GM20431 (cell line): Measurements from ENCODE around the gene CCNY.
"Not testable (repeated sequence)": the region's sequence is repeated elsewhere in the genome, so short reads cannot be mapped to it uniquely, and the experiment has no call there.

Source experiments
- in situ Hi-C: fragments of 300-500 bp; cut with MseI, MboI; formaldehyde crosslinking; loops from one replicate; pipeline ENCODE4 v1.15.0; 2020; ENCODE audit warnings: low sequenced_read_pairs; ENCODE audit not compliant: unreplicated experiment

CCNY gene

DNA sequence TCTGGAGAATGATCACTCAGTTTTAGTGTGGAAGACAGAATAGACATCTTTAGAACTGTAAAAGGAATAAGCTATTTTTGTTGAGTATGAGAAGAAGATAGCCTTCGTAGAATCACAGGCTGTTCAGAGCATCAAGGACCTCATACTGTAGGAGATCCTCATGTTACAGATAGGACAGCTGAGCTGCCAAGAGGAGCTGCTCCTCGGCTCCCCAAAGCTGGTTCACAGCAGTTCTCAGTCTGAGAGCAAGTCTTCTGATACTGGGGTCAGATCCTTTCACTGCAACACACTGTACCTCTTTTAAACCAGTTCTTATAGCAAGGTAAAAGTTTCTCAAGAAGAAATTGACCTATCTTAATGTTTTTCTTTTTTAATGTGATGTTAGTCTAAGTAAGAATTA, 17.1 kb downstream of the CCNY start:
- in situ Hi-C loops, result no loop called here

GRCh38 chr10:35353805-35354204, 17.5 kb downstream of the CCNY start:
- in situ Hi-C loops, result no loop called here

GRCh38 chr10:35354257-35354656, 17.9 kb downstream of the CCNY start:
- in situ Hi-C loops, result not testable (repeated sequence)

GRCh38 chr10:35355971-35356724, 19.8 kb downstream of the CCNY start:
- in situ Hi-C loops, result no loop called here

- in situ Hi-C loops, result no loop called here
Observed at GRCh38 chr10:35356725-35357092, 20.4 kb downstream of the CCNY start.

- in situ Hi-C loops, result no loop called here
Observed at GRCh38 chr10:35359056-35359455, 22.7 kb downstream of the CCNY start.

- in situ Hi-C loops, result no loop called here
Observed at GRCh38 chr10:35359873-35360272, 23.6 kb downstream of the CCNY start.

- in situ Hi-C loops, result no loop called here
Observed at GRCh38 chr10:35362701-35363350, 26.5 kb downstream of the CCNY start.

- in situ Hi-C loops, result no loop called here
Observed at GRCh38 chr10:35363587-35363986, 27.3 kb downstream of the CCNY start.

DNA sequence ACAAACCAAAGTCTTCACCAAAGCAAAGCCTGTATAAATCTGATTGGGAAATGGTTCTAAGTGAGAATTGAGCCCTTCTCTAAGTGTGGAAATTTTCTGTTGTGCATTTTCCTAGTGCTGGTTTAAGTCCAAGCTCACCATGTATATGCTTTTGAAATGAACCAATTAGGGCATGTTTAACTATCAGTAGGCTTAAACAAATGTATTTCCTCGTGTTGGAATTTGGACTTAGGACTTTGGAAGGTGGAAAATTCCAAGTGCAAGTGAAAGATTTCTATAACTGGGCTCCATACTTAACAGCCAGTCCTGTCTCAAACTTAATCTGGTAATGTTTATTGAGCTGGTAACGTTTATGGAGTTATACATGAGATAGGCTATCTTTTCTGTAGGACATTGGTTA, 28.5 kb downstream of the CCNY start:
- in situ Hi-C loops, result no loop called here

DNA sequence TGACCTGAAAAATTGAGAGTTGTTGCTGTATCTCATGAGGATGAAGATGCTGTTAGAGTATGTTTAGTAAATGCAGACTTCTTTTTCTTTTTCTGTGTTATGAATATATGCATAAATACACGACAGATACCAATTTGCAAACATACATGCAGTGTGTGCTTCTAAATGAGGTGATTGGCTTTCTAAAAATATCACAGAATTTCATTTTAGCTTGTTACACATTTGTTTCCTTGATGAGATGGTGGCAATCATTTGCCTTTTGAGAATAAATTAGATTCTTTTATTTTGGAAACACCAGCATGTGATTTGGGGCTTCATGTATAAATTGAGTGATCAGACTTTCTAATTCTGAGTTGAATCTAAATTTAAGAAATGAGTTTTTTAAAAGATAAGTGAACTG, 29.7 kb downstream of the CCNY start:
- in situ Hi-C loops, result no loop called here

DNA sequence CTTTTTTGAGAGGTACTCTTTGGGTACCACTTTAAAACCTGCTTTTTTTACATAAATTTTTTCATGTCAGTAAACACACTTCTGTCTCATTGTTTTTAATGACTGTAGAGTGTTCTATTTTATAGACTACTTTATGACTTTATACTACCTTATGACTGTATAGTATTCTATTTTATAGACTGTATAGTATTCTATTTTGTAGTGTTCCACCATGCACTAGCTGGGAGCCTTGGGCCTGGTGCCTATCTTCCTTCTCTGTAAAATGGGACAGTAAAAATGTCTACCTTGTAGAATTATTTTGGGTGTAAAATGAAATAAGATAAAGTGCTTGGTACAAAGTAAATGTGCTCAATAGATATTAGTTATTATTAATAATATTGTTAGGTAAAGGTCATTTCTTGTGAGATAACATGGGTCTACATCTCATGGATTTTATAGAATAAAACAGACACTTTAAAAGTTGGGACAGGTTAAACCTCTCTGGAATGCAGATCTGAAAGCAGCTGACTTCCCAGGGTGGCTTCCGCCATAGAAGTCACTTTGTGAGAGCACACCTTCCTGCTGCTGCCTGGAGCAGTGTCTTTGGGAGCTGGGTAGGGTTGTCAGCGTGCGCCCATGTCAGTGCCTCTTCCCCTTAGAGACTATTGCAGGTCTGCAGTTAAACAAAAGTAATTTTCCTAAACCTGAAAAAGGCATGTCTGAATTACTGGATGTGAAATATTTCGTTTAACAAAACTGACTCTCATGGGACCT, 31.0 kb downstream of the CCNY start:
- in situ Hi-C loops, result no loop called here

DNA sequence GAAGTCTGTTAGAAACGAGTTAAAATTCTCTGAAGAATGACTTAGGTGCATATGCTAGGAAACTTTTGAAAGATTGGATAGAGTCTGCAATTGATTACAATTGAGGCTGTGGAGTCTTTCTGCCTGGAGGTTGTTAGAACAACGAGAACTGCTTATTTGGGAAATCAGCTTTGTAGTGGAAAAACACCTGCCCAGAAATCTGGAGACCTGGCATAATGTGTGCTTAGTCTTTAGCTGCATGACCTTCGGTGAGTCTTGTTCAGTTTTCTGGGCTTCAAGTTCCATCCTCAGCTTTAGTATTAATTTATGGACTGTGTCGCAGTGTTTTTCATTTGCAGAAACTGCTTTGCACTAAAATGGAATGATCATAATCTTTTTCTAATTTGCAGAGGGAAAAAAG, 31.7 kb downstream of the CCNY start:
- in situ Hi-C loops, result no loop called here

DNA sequence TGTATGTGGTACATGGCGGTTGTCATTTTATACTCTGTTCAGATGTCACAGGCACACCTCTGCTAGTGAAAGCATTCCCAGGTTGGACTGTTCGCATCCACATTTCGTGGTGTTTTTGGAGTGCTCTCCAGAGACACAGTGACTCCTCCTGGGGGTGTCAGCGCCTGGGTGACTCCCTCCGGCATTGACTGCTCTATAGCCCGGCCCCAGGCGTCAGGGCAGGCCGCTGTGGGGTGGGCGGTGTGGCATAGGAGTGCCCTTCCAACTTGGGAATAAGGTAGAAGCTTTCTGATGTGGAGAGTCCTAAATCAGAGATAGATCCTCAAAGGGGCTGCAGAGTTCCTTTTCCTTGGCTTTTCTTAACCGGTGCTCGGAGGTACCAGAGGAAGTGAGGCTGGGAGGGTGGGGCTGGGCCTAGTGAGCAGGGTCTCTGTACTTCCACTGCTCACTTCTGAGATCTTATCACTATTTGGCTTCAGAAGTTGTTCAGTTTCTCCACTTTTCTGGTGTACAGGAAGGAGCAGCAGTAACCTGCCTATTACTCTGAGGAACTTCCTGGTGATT, 32.3 kb downstream of the CCNY start:
- in situ Hi-C loops, result no loop called here

GRCh38 chr10:35369049-35369611, 32.8 kb downstream of the CCNY start:
- in situ Hi-C loops, result no loop called here

DNA sequence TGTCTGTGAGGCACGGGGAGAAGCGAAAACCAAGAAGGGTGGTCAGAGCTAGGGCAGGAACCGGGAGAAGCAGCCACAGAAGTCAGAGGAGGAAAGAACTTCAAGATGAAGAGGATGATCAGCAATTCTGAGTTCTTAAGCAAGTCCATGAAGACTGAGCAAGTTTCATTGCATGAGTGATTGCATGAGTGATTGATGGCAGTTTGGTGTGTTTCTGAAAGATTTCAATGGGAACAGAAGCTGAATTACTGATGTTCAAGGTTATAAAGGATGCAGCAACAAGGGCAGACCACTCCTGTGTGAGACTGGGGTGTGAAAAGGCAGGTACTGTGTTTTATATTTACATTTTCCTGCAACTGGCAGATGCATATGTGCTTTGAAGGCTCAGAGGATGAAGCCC, 35.4 kb downstream of the CCNY start:
- in situ Hi-C loops, result no loop called here

- in situ Hi-C loops, result no loop called here
Observed at GRCh38 chr10:35372329-35372728, 36.0 kb downstream of the CCNY start.

DNA sequence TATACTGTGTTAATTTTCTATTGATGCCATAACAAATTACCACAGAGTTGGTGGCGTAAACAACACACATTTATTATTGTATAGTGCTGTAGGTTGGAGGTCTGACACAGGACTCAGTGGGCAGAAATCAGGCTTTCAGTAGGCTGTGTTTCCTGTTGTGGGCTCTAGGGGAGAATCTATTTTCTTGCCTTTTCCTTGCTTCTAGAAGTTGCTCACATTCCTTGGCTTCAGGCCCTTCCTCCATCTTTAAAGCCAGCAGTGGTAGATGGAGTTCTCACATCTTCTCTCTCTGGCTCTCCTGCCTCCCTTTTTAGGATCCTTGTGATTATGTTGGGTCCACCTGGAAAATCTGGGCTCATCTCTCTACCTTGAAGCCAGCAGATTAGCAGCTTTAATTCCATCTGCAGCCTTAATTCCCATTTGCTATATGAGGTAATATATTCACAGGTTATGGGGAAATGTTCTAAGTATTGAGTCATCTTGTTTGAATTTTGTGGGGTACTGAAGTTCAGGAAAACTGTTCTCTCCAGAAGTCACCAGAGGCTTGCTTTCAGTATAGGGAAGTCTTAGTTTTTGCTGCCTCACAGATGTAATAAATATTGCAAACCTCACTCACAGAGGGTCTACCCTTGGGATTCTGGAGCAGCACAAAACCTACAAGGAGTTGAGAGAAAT, 38.9 kb downstream of the CCNY start:
- in situ Hi-C loops, result no loop called here

- in situ Hi-C loops, result no loop called here
Observed at GRCh38 chr10:35377050-35377728, 40.9 kb downstream of the CCNY start.
